Endothelial cell of umbilical vein (primary cell): ENCODE measurements around the gene TUBB3. TPM values are rescaled to one million over a fixed set of nuclear protein-coding genes. Genes with fewer than 3 reads are reported as not detected.

Source experiments
- BruUV-seq: library from RNA; stranded (reverse); fragments of 400-500 nt; replicated peaks from 2 replicates; lab custom pipeline; 2021; lab: Mats Ljungman, UMichigan
- CTCF ChIA-PET: fragments of 300-600, 350-600 bp; sonication (Branson Sonifier 250); formaldehyde crosslinking; loops from one replicate; lab custom pipeline; 2021; ENCODE audit warnings: antibody characterized with exemption, inconsistent platforms; lab: Charles Lee
- POLR2A ChIA-PET: fragments of 300-600, 350-600 bp; sonication (Branson Sonifier 250); formaldehyde crosslinking; loops from one replicate; lab custom pipeline; 2021; ENCODE audit warnings: antibody characterized with exemption, inconsistent platforms; lab: Charles Lee
- DNase-seq: peaks from one replicate; pipeline ENCODE4 v3.0.0-alpha.2; 2011; ENCODE audit warnings: low read depth, low spot score
- FAIRE-seq: peaks from 2 replicates; lab custom pipeline; 2011; peaks lifted over from hg19 to GRCh38; lab: Jason Lieb, UNC
- H2AFZ ChIP-seq: 2 replicates; pipeline ENCODE4 v1.6.0; 2012; ENCODE audit warnings: low read depth, low read length, control low read depth, inconsistent platforms
- H3K27ac ChIP-seq: 2 replicates; pipeline ENCODE4 v1.5.1; 2011; ENCODE audit warnings: low read depth, mild to moderate bottlenecking, control low read depth, low read length, moderate library complexity; ENCODE audit not compliant: insufficient read depth
- H3K27me3 ChIP-seq, 2 experiments: 2 replicates each; pipeline versions ENCODE4 v1.6.0 to v1.6.1; 2011; ENCODE audit warnings: low read length in 2 of 2, mixed read lengths in 1 of 2; ENCODE audit not compliant: control insufficient read depth in 2 of 2, insufficient read depth in 2 of 2
- H3K36me3 ChIP-seq, 2 experiments: 2 replicates in 1 of 2; 3 replicates in 1 of 2; pipeline ENCODE4 v1.5.1; 2011; ENCODE audit warnings: low read length in 2 of 2, mild to moderate bottlenecking in 1 of 2, moderate library complexity in 1 of 2; ENCODE audit not compliant: control insufficient read depth in 2 of 2, insufficient read depth in 2 of 2; ENCODE audit errors: extremely low read depth in 1 of 2
- H3K4me1 ChIP-seq: 3 replicates; pipeline ENCODE4 v1.5.1; 2011; ENCODE audit warnings: mild to moderate bottlenecking, low read length; ENCODE audit not compliant: control insufficient read depth, insufficient read depth; ENCODE audit errors: extremely low read depth
- H3K4me2 ChIP-seq: 2 replicates; pipeline ENCODE4 v1.6.1; 2011; ENCODE audit warnings: low read length, control low read depth, mixed read lengths; ENCODE audit not compliant: insufficient read depth
- H3K4me3 ChIP-seq, 3 experiments: fragments of 200-600 bp in 1 of 3; sonication (generic), shearing (Covaris generic) in 1 of 3; replicated peaks in 1 of 3; 2 replicates each; pipeline ENCODE4 v1.5.1; 2011 to 2016; ENCODE audit warnings: control low read depth in 3 of 3, low read length in 3 of 3, mild to moderate bottlenecking in 2 of 3, inconsistent platforms in 1 of 3, low read depth in 1 of 3, moderate library complexity in 1 of 3; ENCODE audit not compliant: insufficient read depth in 1 of 3
- H3K79me2 ChIP-seq: 2 replicates; pipeline ENCODE4 v1.6.0; 2012; ENCODE audit warnings: low read length, inconsistent platforms; ENCODE audit not compliant: control insufficient read depth, insufficient read depth
- H3K9ac ChIP-seq: replicated peaks from 2 replicates; pipeline ENCODE3; 2011; ENCODE audit warnings: low read length, control low read depth; ENCODE audit not compliant: insufficient read depth; ENCODE audit errors: extremely low read depth
- H3K9me1 ChIP-seq: replicated peaks from 3 replicates; pipeline ENCODE4 v1.6.0; 2011; ENCODE audit warnings: mild to moderate bottlenecking, low read length; ENCODE audit not compliant: control insufficient read depth, insufficient read depth; ENCODE audit errors: extremely low read depth
- H3K9me3 ChIP-seq: replicated peaks from 2 replicates; pipeline ENCODE4 v1.5.1; 2012; ENCODE audit warnings: low read length, inconsistent platforms; ENCODE audit not compliant: control insufficient read depth, insufficient read depth
- H4K20me1 ChIP-seq: replicated peaks from 2 replicates; pipeline ENCODE3; 2011; ENCODE audit warnings: mild to moderate bottlenecking, low read length; ENCODE audit not compliant: control insufficient read depth, insufficient read depth; ENCODE audit errors: extremely low read depth
- EZH2 ChIP-seq: IDR thresholded peaks from 2 replicates; pipeline ENCODE4 v1.6.1; 2012; ENCODE audit warnings: borderline replicate concordance, low read depth, mild to moderate bottlenecking, moderate library complexity, low read length, inconsistent platforms; ENCODE audit not compliant: severe bottlenecking
- FOS ChIP-seq: IDR thresholded peaks from 2 replicates; pipeline ENCODE4 v1.6.1; 2011; ENCODE audit warnings: mild to moderate bottlenecking, low read length, moderate library complexity, borderline replicate concordance; ENCODE audit not compliant: insufficient read depth
- GATA2 ChIP-seq: IDR thresholded peaks from 2 replicates; pipeline ENCODE4 v1.7.0; 2011; ENCODE audit warnings: low read depth, mild to moderate bottlenecking, moderate library complexity, mixed read lengths, low read length; ENCODE audit not compliant: insufficient read length, insufficient read depth
- JUN ChIP-seq: IDR thresholded peaks from 2 replicates; pipeline ENCODE4 v1.6.1; 2011; ENCODE audit warnings: borderline replicate concordance, low read depth; ENCODE audit not compliant: insufficient read length, insufficient read depth
- MYC ChIP-seq: IDR thresholded peaks from one replicate; pipeline ENCODE4 v1.6.1; 2011; ENCODE audit warnings: mild to moderate bottlenecking, low read depth, low read length
- POLR2A ChIP-seq: IDR thresholded peaks from 2 replicates; pipeline ENCODE4 v1.6.1; 2012; ENCODE audit warnings: low read depth, mild to moderate bottlenecking, control low read depth, low read length
- POLR2AphosphoS5 ChIP-seq: IDR thresholded peaks from 2 replicates; pipeline ENCODE4 v1.6.1; 2012; ENCODE audit warnings: low read depth, mild to moderate bottlenecking, control low read depth, low read length, moderate library complexity; ENCODE audit not compliant: insufficient read depth
- dilution Hi-C: fragments of 300-500 bp; cut with MboI; formaldehyde crosslinking; loops from one replicate; pipeline ENCODE4 v1.15.0; 2019; ENCODE audit warnings: low sequenced_read_pairs; ENCODE audit not compliant: extremely low pct_ligation_motif_present
- intact Hi-C: fragments of 100-400 bp; cut with micrococcal nuclease; formaldehyde crosslinking; loops from one replicate; pipeline ENCODE4 v1.10.0; 2022
- polyA plus RNA-seq, 4 experiments: library from polyadenylated mRNA; depleted of rRNA in 3 of 4; stranded (reverse) in 3 of 4; unstranded in 1 of 4; fragments of >200 nt; gene quantifications; 2 replicates each; pipeline versions ENCODE4 v1.2.1 to v1.2.3, GENCODE V29; 2011 to 2012; ENCODE audit warnings: missing spikeins in 1 of 4
- total RNA-seq: library from RNA; stranded (reverse); gene quantifications from 2 replicates; pipeline ENCODE4 v1.2.3, GENCODE V29; 2021
- TF ChIP-seq, protein P1 (sequence below): IDR thresholded peaks from 2 replicates; pipeline ENCODE4 v1.6.1; 2011; ENCODE audit not compliant: insufficient read depth, insufficient read length
- TF ChIP-seq, protein P2 (sequence below), 2 donors: IDR thresholded peaks; 1 replicate in 1 of 2; 2 replicates in 1 of 2; pipeline ENCODE4 v1.5.1; 2011; ENCODE audit warnings: low read length in 2 of 2, mild to moderate bottlenecking in 2 of 2, moderate library complexity in 2 of 2, control low read depth in 1 of 2, inconsistent platforms in 1 of 2, low read depth in 1 of 2; ENCODE audit not compliant: insufficient read depth in 1 of 2; ENCODE audit errors: extremely low read depth in 1 of 2

Gene TUBB3
- total and polyA plus RNA-seq, 2 donors (not counting 3 experiments of a cell fraction or from before 2014, with no cell fraction given): 170 to 215 TPM

DNA sequence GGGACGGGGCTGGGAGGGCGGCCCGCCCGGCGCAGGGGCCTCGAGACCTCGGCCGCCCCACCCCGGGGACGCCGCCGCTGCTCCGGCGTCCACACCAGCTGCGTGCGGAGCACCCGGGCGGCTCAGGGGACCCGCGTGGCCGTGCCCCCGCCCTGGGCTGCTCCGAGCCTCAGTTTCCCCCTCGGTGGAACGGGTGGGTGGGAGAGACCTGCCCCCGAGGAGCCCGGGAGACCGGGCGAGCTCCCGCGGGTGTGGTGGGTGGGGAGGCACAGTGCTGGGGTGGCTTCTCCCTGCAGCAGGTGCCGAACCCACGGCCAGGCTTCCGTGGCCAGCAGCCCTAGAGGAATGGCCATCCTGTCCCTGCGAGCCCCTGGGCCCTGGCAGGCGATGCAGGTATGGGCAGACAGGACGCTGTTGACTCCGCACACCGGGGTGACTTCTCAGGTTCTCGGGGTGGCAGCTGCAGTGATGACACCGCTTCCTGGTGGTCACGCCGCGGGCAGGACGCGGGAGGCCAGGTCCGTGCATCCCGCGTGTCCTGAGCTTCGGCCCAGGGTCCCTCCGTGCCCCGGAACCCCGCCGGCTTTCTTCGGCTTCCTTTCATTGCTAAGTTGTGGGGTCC lies 26.1 kb downstream of the TUBB3 start:
- ChIA-PET POLR2A (interaction anchor here (0.6 kb wide), 1 partner anchor 22 kb away, joined by 6 read pairs; no protein-coding TSS in a partner anchor), CTCF (interaction anchor here (1.0 to 1.3 kb wide), 3 partner anchors 30 to 70 kb away, joined by 3 read pairs; partner anchors contain the start of genes DBNDD1 and MC1R)
- Histone ChIP-seq H3K4me3 (peak overlapping the region; percentile 58 to 89 (median 73)), H4K20me1 (no peaks in the 10 kb centered on the region), H3K4me1 (peaks cover 4% of the 10 kb centered on the region), H3K9me3 (no peaks in the 10 kb centered on the region), H3K27me3 (peaks cover 0 to 4% of the 10 kb centered on the region in 2 experiments), H3K9me1 (no peaks in the 10 kb centered on the region), H3K4me2 (peak overlapping the region; percentile 31), H3K79me2 (peaks cover 17% of the 10 kb centered on the region), H3K36me3 (peaks cover 0 to 2% of the 10 kb centered on the region in 2 experiments), H3K9ac (peak overlapping the region; percentile 46), H2AFZ (peak overlapping the region; percentile 38), H3K27ac (no peak overlapping the region)
- BruUV-seq: no TSS peak
- intact Hi-C loops: loop anchor here (2.0 kb wide), 1 partner anchor 70 kb away; the partner anchor contains the start of gene DBNDD1
- FAIRE-seq: no peak
- dilution Hi-C loops: no loop called here
- DNase-seq: no peak
- no peak for TF ChIP-seq JUN
- TF ChIP-seq POLR2AphosphoS5: no peak
- no peak for TF ChIP-seq GATA2
- TF ChIP-seq EZH2: no peak
- TF ChIP-seq, protein P1, sequence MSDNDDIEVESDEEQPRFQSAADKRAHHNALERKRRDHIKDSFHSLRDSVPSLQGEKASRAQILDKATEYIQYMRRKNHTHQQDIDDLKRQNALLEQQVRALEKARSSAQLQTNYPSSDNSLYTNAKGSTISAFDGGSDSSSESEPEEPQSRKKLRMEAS: no peak
- no peak for TF ChIP-seq FOS
- TF ChIP-seq, protein P2, sequence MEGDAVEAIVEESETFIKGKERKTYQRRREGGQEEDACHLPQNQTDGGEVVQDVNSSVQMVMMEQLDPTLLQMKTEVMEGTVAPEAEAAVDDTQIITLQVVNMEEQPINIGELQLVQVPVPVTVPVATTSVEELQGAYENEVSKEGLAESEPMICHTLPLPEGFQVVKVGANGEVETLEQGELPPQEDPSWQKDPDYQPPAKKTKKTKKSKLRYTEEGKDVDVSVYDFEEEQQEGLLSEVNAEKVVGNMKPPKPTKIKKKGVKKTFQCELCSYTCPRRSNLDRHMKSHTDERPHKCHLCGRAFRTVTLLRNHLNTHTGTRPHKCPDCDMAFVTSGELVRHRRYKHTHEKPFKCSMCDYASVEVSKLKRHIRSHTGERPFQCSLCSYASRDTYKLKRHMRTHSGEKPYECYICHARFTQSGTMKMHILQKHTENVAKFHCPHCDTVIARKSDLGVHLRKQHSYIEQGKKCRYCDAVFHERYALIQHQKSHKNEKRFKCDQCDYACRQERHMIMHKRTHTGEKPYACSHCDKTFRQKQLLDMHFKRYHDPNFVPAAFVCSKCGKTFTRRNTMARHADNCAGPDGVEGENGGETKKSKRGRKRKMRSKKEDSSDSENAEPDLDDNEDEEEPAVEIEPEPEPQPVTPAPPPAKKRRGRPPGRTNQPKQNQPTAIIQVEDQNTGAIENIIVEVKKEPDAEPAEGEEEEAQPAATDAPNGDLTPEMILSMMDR (IDR thresholded peaks at IDR 0.05; ENCODE audit: extremely low read depth in 1 of 2, insufficient read depth in 1 of 2, low read depth in 1 of 2, low read length in 2 of 2): no peak
- no peak for TF ChIP-seq MYC
- TF ChIP-seq POLR2A: no peak
